ENCODE results near the gene PRKRIP1.

GRCh38 chr7:102413091-102413490 is 16.9 kb downstream of the PRKRIP1 start:
- no peak for TF ChIP-seq POLR2A (IDR thresholded peaks at IDR 0.05; ENCODE audit: extremely low read depth, insufficient read length)
- TF ChIP-seq, protein P1, sequence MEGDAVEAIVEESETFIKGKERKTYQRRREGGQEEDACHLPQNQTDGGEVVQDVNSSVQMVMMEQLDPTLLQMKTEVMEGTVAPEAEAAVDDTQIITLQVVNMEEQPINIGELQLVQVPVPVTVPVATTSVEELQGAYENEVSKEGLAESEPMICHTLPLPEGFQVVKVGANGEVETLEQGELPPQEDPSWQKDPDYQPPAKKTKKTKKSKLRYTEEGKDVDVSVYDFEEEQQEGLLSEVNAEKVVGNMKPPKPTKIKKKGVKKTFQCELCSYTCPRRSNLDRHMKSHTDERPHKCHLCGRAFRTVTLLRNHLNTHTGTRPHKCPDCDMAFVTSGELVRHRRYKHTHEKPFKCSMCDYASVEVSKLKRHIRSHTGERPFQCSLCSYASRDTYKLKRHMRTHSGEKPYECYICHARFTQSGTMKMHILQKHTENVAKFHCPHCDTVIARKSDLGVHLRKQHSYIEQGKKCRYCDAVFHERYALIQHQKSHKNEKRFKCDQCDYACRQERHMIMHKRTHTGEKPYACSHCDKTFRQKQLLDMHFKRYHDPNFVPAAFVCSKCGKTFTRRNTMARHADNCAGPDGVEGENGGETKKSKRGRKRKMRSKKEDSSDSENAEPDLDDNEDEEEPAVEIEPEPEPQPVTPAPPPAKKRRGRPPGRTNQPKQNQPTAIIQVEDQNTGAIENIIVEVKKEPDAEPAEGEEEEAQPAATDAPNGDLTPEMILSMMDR (IDR thresholded peaks at IDR 0.05; ENCODE audit: low read depth, low read length), result no peak

Data from NB4 (cell line).